SKM-1 treated with dmso at 0.1 percent for 144 hours (cell line): ENCODE results near the gene ERCC1.
A peak's percentile ranks its signal among the peaks of the same experiment; 100 is the strongest.

ENCODE experiments used
- DNase-seq: peaks from one replicate; lab custom pipeline; 2025; ENCODE audit not compliant: unreplicated experiment; lab: John Stamatoyannopoulos, UW

ERCC1 gene

DNA sequence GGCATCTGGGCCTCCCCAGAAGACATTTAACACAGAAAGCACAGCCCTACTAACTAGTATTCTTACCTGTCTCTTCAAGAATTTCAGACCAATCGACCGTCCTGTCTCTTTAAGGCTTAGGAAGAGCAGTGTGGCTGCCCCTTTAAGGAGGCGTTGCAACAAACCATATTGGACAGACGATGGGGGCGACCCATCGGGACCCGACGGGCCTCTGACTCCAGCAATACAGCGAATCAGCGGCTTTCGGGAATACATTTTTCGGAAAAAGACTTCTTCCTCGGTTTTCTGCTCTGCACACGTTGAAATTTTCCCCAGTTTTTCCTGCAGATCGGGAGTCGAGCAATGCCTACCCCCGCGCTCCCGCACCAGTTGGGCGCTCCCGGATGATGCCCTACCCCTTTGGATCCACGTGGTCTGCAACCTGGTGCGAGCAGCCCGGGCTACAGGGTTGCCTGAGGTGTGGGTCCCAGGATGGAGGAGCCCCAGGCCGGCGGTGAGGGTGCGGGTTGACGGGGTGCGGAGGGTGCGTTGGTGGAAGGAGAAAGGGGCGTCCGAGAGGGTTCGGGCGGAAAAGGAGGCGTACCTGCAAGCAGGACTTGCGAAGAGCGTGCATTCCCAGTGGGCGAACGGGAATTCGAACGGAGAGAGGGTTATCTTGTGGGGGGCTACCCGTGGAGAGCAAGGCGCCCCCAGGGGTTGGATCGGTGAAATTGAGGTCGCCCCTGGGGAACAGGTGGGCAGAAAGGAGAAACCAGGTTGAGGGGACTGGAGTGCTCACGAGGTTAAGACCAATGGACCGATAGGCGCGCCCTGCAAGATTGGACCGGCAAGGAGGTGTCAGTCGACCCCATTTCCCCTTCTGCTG lies 17.3 kb downstream of the ERCC1 start, which contains the start of gene POLR1G:
TSS of gene POLR1G (plus strand) at position 419 of the 865 bp plus-strand sequence. CDS start at position 472, 53 bp downstream.
- DNase-seq = peak; percentile 68

DNA sequence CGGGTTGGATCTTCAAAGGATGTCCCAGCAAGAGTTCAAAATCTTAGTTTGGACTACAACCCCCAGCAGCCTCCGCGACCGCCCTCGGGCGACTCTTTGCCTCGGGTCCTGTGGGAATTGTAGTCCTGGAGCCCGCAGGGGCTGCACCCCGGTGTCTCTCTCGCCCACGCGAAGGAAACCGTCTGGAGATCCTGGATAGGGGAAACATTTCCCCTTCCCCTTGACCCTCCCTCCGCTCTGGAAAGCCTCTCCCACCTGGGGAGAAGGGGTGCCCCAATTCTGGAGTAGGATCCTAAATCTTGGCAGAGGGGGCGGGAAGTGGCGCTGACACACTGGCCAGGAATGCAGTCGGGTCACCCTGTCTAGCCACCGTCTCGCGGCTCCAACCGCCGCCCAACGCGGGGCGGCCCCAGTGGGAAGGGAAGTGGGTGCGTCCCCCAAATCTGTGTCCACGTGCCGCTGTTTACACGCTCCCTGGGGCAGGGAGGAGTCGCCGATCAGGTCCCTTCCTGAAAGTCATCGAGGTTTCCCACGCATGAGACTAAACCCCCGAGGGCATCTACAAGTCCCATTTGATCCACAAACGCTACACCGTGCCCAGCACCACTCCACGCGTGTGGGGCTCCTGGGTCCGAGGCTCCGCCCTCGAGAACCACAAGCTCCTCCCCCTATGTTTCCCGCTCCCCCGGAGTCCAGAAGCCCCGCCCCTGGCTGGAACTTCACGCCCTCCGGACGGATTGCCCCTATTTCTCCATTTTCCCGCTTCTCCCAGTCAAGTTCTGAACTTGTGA lies 18.1 kb downstream of the ERCC1 start:
- peak; percentile 16 for DNase-seq

DNA sequence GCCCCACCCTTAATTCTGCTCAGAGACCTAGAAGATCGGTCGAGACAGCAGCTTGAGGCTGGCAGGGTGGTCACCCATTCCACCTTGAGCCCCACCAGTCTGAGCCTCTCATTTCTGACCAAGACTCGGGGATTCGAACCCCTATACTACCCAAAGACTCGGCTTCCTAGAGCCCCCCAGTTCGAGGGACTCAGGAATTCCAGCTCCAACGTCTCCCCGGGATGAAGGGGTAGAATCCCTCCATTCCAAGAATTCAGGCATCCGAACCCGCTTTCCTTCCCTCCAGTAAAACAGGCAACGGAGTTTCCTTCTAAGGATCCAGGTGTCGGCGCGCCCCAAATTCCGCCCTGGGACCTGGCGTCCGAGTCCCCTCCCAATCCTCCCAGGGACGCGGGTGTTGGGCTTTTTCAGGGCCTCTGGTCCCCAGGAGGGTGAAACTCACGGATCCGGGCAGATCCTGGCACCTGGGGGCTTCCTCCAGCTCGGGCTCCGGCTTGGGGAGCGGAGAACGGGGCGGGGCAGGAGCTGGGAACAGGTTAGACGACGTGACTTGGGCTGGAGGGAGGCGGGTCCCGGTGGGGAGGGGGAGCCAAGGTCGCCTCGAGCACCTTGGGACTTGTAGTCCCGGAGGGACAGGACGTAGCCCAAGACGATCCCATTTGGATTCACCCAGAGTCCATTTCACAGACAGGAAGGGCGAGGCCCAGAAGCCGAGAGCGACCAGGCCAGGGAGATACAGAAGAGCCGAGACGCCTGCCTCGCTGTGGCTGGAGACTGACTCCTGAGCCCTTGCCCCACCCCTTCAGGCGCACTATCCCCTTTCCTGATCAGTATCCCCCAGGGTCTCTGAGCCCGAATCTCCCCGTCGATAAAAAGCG lies 18.9 kb downstream of the ERCC1 start, which contains the start of gene PPP1R13L:
TSS of gene PPP1R13L (minus strand) at position 513 of the 878 bp plus-strand sequence. CDS start 6,751 bp downstream, outside the sequence.
- no peak for DNase-seq

DNA sequence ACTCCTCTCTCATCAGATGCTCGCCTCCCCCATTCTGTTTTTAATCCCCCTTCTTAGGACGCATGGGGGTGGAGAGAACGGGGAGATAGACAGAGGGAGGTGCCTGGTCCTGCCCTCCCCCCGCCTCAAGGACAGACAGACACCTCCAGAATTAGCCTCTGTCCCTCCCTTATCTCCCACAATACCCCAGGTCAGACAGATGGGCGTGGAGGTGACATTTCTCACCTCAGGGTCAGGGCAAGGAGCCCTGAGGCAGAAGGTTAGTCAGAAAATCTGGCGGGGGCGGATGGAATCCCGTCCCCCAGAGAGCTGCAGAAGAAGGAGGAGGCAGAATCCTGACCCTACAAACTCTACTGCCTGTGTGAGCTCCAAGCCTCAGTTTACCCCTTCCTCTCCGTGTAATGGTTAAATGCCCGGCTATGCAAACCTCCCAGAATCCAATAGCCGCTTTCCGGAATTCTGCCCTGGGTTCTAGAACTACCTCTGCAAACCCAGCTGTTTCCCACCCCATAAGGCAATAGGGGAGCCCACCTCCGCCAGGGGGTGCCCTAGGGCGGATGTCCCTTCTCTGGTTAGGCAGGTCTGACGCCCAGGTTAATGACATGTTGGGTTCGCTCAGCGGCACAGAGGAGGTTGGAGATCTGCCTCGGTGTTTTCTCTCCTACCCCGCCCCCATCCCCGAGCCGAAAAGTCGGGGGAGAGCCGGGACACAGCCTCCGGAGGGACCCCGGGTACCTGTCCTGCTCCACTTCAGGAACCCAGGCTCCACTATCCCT lies 19.7 kb downstream of the ERCC1 start:
- DNase-seq = no peak

DNA sequence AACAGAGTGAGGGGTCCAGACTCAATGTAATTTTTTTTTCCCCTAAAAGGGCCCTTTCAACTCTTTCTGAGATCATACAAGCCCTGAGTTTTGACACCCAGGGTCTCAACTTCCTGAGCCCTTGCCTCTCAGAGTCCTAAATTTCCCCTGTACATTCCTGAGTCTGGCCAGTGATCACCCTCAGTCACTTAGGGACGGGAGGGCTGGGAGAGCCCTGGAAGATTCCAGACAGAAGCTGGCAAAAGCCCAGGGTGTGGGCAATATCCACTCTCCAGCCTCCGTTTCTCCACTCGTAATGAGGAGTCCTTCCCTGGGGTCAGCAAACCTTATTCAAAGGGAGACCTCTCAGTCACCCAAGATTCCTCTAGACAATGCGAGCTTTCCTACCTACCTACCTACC lies 20.4 kb downstream of the ERCC1 start:
- DNase-seq = no peak

DNA sequence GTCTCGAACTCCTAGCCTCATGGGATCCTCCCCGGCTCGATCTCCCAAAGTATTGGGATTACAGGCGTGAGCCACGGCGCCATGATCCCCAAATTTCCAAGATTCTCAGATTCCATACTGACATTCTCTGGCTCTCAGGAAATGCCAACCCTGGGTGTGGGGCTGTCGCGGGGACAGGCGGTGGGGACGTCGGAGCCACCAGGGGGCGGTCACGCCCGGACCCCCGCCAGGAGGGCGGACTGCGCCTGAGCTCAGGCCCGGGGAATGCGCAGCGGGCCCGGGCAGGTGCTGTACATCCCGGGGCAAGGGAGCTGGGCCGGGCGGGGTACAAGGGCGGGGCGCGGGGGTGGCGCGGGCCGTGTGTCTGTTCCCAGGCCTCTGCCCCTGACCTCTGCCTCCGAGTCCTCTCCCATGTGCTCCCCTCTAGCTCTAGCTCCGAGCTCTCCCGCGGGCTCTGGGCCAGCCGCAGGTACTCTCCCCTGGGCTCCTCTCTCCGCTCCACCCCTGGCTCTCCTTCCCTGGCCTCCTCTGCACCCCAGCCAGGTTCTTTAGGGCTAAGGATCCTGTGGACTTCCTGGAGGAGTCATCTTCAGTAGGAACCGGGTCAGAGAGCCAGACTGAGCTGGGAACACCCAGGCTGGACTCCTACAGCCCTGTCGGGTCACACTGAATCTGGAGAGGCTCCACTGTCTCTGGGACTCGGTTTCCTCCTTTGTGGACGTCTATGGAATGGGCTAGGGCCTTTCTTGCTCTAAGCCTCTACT lies 21.2 kb downstream of the ERCC1 start:
- DNase-seq = no peak

DNA sequence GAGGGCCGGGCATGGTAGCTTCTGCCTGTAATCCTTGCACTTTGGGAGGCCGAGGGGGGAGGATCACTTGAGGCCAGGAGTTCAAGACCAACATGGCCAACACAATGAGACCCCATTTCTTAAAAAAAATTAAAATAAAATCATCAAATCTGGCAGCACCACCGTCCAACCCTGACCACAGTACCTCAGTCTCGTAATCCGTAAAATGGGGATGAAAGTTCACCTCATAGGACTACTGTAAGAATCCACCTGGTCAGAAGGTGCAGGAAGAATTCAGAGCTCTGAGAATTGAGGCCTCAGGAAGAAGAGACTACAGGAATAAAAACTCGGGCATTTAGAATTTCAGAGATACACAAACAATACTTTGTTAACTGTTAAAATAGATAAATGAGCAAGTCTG lies 21.9 kb downstream of the ERCC1 start:
- no peak for DNase-seq

DNA sequence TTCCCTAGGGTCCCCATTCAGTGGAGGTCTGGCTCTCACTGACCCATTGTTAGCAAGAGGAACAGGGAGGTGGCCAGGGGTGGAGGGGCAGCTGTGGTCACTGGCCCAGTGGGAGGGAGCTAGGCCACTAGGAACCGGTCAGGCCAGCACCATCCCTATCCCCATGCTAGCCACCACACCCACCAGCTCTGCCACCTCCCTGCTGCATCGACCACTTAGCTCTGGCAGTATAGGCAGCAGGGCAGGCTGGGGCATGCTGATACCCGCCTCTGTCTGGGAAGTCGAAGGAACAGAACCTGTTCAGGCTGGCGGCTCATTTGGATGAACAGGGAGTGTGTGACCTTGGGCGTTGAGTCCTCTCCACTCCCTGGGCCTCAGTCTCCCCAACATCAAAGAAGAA lies 23.5 kb downstream of the ERCC1 start:
- DNase-seq = no peak

DNA sequence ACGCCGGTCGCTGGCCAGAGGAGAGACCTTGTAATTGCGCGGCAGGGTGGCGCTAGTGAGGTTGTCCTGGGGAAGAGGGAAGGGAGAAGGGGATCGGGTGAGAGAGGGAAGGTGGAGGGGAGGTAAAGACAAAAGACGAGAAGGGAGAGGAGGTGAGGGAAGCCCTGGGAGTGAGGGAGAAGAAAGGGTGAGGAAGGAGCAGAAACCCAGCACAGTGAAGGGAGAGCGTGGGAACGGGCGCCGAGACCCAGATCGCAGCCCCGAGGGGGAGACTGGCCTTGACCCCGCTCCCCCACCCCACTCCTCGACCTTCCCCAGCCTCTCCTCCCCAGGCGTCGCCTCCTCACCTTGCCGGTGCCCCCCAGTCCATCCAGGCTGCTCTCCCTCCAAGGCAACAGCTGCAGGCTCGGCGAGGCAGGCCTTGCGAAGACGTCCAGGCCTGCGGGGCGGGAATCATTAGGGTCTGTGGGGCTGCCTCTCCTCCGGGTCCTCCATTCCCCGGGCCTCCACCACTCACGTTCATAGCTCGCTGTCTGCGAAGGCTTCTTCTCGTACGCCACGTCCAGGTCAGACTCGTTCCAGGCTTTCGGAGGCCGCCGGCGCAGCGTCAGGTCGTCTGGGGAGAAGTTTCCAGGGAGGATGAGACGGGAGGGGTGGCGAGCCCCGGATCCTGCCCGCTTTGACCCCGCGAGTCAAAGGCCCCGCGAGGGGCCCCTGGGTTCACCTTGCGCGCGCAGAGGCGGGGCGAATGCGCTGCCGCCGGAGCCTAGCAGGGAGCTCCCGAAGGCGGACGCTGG lies 27.7 kb downstream of the ERCC1 start:
- no peak for DNase-seq

DNA sequence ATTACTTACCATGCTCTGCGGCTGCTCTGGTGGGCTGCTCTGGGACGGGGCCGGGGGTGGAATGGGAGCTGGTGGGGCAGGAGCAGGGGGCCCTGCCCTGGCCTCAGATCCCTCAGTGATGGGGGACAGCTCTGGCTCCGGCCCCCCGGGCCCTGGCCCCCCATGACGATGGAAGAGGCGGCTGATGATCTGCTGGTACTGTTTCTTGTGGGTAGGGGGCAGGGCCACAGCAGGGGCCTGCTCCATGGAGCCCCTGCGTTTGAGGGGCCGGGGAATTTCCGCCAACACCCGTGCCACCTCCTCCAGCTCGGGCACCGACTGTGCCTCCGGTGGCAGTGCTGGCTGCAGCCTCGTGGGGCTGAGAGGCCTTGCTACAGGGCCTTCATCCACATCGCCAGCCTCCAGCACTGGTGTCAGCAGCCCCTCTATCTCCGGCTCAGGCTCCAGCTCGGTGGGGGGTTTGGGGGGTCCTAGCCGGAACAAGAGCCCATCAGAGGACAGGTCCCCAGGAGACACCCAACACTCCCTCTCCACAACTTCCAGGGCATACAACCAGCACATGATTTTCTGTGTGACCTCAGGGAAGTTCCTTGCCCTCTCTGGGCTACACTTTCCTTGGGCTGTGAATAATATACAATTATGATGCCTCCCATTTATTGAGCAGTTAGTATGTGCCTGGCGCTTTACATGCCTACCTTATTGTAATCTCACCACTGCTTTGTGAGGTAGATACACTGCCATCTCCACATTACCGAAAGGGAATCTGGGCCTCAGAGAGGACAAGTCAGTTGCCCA lies 31.6 kb downstream of the ERCC1 start:
- no peak for DNase-seq

DNA sequence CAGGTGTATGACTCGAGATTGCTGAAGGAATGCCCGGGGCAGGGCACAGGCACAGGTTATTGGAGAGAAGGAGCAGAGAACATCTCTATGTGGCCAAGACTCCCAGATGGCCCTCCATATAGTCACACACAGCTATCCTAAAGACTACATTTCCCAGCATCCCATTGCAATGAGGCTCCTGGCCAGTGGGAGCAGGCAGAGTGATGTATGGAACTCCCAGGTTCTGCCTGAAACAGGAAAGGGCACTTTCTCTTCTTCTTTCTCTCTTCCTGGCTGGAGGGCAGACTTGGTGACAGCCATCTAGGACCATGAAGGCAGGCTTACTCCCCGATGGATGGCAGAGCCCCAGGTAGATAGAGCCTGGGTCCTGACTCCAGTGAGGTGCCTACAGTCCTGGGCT lies 32.4 kb downstream of the ERCC1 start:
- no peak for DNase-seq

DNA sequence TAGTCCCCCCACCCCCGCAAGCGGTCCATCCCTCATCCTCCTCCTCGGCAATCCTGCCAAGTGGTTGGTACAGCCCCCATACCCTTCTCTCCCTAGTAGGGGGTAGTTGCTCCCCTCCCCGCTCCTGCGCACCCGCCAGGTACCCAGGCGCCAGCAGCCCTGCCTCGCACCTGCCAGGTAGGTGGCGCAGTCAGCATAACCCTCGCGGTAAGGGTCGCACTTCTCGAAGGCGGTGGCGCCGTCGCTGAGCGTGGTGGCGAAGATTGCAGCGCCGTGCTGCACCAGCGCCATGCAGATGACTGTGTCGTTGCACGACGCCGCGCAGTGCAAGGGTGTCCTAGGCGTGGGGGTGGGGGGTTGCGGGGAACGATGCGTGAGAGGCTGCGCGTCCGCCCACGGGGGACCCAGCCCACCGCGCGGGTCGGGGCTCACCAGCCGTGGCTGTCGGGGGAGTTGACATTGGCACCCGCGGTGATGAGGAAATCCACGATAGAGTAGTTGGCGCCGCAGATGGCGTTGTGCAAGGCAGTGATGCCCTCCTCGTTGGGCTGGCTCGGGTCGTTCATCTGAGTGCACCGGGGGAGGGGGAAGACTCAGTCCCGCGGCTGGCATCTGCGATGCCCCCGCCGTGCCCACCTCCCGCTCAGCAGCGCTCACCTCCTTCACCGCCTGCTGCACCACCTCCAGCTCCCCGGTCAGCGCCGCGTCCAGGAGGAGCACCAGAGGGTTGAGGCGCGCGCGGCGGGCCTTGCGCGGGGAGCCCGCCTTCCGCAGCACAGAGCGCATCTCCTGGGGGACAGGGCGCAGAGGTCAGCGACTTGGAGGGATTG lies 38.1 kb downstream of the ERCC1 start:
- no peak for DNase-seq

DNA sequence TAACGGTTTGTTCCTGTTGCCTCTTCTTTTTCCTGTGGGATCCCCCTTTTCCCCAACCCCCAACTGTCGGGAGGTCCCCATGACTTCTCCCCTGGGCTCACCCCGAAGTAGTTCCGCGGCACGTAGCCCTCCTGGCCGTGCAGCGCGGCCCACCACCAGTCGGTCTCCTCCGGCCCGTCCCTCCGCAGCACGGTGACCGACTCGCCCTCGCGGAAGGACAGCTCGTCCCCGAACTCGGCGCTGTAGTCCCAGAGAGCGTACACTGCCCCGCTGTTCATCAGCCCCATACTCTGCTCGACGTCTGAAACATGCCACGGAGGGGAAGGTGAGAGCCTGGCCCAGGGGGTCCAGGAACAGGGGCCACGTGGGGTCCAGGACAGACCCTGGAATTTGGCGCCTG lies 41.3 kb downstream of the ERCC1 start:
- DNase-seq = no peak

DNA sequence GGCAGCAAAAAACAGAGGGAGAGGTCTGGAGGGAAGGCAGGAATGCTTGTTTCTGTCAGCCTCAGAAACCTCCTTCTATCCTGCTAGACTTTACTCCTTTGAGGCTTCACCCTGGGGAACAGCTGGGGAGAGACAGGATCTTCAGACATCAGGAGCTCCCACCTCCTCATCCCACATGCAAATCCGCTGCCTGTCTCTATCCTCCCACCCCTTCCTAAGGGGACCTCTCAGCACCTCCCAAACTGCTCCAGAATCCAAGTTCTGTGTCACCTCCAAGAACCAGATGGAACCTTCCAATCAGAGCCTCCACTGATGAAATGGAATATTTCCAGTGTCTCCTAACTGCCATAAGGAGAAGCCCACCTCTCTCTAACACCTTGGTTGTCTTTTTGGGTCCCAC lies 43.6 kb downstream of the ERCC1 start:
- DNase-seq = no peak

DNA sequence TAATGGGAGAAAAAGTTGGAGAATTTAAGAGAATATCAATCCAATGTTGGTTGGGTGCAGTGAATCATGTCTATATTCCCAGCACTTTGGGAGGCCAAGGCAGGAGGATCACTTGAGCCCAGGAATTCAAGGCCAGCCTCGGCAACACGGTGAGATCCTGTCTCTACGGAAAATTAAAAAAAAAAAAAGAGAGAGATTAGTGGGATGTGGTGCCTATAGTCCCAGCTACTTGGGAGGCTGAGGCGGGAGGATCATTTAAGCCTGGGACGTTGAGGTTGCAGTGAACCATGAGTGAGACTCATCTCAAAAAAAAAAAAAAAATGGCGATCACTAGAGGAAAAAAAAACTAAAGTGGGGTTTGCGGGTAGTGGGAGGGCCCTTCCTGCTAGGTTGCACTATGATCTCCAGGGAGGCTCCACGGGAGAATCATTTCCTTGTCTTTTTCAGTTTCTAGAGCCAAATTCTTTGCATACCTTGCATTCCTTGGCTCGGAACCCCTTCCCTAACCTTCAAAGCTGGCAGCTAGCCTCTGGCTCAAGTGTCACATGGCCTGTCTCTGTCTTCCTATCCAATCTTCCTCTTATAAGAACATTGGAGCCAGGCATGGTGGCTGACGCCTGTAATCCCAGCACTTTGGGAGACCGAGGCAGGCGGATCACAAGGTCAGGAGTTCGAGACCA lies 47.5 kb downstream of the ERCC1 start:
- no peak for DNase-seq

DNA sequence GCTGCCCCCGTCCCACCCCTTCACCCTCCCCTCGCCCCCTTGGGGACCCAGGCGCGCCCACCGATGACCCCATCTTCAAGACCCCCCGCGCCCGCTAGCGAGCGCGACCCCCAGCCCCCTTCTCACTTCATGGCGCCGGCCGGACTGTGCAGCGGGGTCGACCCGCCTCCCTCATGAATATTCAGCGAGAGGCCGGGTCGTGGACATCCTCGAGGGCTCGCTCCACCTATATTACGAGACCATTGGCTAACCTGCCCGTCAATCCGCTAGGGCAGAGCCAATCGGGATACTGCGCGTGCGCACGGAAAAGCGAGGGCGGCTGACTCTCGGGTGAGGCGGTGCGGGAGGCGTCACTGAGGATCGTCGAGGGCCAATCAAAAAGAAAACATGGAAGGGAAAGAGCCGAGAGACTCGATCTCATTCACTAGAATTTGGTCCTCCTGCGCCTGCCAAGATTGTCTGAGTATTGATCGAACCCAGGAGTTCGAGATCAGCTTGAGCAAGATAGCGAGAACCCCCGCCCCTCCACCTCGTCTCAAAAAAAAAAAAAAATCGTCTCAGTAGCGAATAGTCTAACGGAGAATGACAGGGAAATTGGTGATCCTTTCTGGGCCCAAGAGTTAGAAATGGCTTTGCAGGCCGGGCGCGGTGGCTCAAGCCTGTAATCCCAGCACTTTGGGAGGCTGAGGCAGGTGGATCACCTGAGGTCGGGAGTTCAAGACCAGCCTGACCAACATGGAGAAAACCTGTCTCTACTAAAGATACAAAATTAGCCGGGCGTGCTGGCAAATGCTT lies 53.1 kb downstream of the ERCC1 start, which contains the start of gene ERCC2:
TSS of gene ERCC2 (minus strand) at position 164 of the 795 bp plus-strand sequence. CDS start at position 131, 33 bp downstream.
- peak; percentile 78 for DNase-seq
